Thymus (tissue), 11 donors: Measurements from ENCODE around the gene COX19. TPM values are rescaled to one million over a fixed set of nuclear protein-coding genes. Genes with fewer than 3 reads are reported as not detected.

Experiments
- DNase-seq, 9 donors: peaks; one replicate each; pipeline ENCODE4 v3.0.0-alpha.2; 2013; ENCODE audit warnings: low spot score in 9 of 9, low read depth in 6 of 9, missing footprints in 1 of 9
- H3K27ac ChIP-seq, 2 donors: one replicate each; pipeline ENCODE4 v1.5.1; 2013; ENCODE audit warnings: control low read depth in 1 of 2, low read depth in 1 of 2, low read length in 1 of 2, mild to moderate bottlenecking in 1 of 2, moderate library complexity in 1 of 2
- H3K27me3 ChIP-seq, 2 donors: one replicate each; pipeline ENCODE4 v1.5.1; 2013; ENCODE audit warnings: low read length in 1 of 2; ENCODE audit not compliant: control insufficient read depth in 2 of 2, insufficient read depth in 1 of 2
- H3K36me3 ChIP-seq, 2 donors: one replicate each; pipeline ENCODE4 v1.5.1; 2013; ENCODE audit warnings: low read length in 1 of 2, mild to moderate bottlenecking in 1 of 2, moderate library complexity in 1 of 2; ENCODE audit not compliant: control insufficient read depth in 2 of 2, insufficient read depth in 2 of 2
- H3K4me1 ChIP-seq, 2 donors: one replicate each; pipeline ENCODE4 v1.5.1; 2013; ENCODE audit warnings: low read length in 2 of 2; ENCODE audit not compliant: control insufficient read depth in 2 of 2, insufficient read depth in 2 of 2
- H3K4me3 ChIP-seq, 2 donors: one replicate each; pipeline ENCODE4 v1.5.1; 2013; ENCODE audit warnings: low read length in 2 of 2, control low read depth in 1 of 2, mild to moderate bottlenecking in 1 of 2
- H3K9me3 ChIP-seq, 2 donors: one replicate each; pipeline ENCODE4 v1.5.1; 2013; ENCODE audit warnings: low read length in 1 of 2, mild to moderate bottlenecking in 1 of 2; ENCODE audit not compliant: control insufficient read depth in 2 of 2, insufficient read depth in 1 of 2
- WGBS: extraction: QIAGEN DNeasy Blood & Tissue Kit; methylation state at CpG from one replicate; pipeline ENCODE4 v1.1.7; 2013; 5-methylcytosine and 5-hydroxymethylcytosine counted together
- polyA plus RNA-seq: library from polyadenylated mRNA; stranded (reverse); fragments of 200-250 nt; gene quantifications from one replicate; pipeline ENCODE4 v1.2.3, GENCODE V29; 2013
- total RNA-seq: library from RNA; stranded (reverse); fragments of 120-200 nt; gene quantifications from one replicate; pipeline ENCODE4 v1.2.4, GENCODE V29; 2013
- donor health status: healthy.

Gene COX19
- total and polyA plus RNA-seq, 2 donors = 6.9 to 11.6 TPM

DNA sequence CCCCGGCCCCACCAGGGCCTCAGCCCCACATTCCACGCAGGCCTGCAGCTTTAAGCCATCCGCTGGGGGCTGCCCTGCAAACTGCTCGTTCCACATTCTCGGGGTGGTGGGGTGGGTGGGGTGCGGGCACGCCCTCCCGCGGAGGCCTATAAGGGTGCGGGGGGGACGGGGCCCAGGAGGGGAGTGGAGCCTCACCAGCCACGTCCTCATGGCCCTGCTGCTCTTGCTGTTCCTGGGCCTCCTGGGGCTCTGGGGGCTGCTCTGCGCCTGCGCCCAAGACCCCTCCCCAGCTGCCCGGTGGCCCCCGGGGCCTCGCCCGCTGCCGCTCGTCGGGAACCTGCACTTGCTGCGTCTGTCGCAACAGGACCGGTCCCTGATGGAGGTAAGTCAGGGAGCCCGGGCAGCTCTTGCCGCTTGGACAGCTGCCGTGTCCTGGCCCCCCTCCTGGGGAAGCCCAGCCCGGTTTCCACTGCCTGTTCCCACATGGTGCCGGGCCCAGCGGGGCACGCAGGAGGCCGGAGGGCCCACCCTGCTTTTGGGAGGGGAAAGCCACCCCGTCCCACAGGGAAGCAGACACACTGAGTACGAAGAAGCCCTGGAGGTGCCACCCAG lies 7.8 kb upstream of the COX19 start, which contains the start of gene CYP2W1:
Gene CYP2W1, plus strand, starts transcription at position 178 of the 612 bp plus-strand sequence. Its CDS starts 31 bp downstream, at position 209.
- no peak for DNase-seq
- Histone ChIP-seq H3K27ac (no peak within 1 kb of the TSS), H3K27me3 (peaks cover 0 to 28% of the 10 kb centered on the region in 2 donors)

DNA sequence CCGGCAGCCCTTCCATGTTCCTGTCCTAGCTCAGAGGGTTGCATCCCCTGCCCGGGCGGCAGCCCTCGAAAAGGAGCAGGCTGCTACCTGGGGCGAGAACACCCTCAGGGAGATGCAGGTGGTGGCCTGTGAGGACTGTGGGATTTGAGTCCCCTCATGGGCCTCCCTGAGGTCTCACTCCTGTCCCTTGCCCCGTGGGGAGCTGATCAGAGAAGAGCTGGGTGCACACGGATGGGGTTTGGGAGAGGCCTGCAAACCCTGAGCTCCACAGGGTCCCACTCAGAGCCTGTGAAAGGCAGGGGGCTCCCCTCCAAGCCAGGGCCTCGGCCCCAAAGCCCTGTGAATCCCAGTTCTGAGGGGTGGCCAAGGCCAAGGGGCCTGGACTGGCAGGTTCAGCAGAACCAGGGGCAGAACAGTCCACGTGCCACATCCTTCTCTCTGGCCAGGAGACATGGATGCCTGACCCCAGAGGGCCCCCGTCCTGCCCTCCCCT lies 7.2 kb upstream of the COX19 start:
- no peaks in the 10 kb centered on the region for H3K4me1 ChIP-seq
- H3K9me3 ChIP-seq = no peaks in the 10 kb centered on the region
- WGBS = 83% methylated on average over 10 of the region's 10 CpGs
- no peak overlapping the region for H3K4me3 ChIP-seq
- DNase-seq = no peak
- no peak overlapping the region for H3K27ac ChIP-seq
- H3K27me3 ChIP-seq = peaks cover 0 to 22% of the 10 kb centered on the region in 2 donors
- H3K36me3 ChIP-seq = no peaks in the 10 kb centered on the region

More for the DNA sequence above, 7.8 kb upstream of the COX19 start, which contains the start of gene CYP2W1:
- H3K36me3 ChIP-seq = no peaks in the 10 kb centered on the region
- H3K4me3 ChIP-seq = no peak within 1 kb of the TSS
- no peaks in the 10 kb centered on the region for H3K9me3 ChIP-seq
- WGBS = 89% methylated on average over 34 of the region's 34 CpGs
- no peaks in the 10 kb centered on the region for H3K4me1 ChIP-seq

DNA sequence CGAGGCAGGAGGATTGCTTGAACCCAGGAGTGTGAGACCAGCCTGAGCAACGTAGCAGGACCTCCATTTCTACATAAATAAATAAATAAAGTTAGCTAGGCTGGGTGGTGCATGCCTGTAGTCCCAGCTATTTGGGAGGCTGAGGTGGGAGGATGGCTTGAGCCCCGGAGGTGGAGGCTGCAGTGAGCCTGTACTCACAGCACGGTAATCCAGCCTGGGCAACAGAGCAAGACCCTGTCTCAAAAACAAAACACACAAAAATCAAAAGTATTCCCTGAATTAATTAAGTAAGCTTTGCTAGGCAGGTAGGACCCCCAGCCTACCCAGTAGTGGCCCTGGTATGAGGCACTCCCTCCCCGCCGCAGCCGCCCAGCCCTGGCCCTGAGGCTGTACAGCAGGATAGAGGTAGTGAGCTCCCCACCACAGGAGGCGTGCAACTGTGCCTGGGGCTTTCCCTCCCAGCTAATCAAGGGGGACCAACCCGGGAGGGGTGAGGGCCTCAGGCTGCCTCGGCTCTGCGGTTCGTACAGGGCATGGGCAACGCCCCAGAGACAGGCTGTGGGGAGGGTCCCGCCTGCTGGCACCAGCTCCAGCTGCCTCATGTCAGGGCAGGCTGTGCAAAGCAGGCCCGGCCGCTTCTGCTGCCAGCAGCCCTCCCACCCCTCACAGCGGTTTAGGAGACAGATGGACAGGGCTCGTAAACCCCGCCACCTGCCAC lies 6.6 kb upstream of the COX19 start:
- WGBS = 91% methylated on average over 19 of the region's 19 CpGs
- DNase-seq = no peak
- Histone ChIP-seq H3K9me3 (no peaks in the 10 kb centered on the region), H3K27ac (no peak overlapping the region), H3K4me3 (no peak overlapping the region), H3K36me3 (no peaks in the 10 kb centered on the region), H3K27me3 (peaks cover 0 to 16% of the 10 kb centered on the region in 2 donors), H3K4me1 (peaks cover 0 to 2% of the 10 kb centered on the region in 2 donors)

- WGBS = 84% methylated on average over 15 of the region's 15 CpGs
- Histone ChIP-seq H3K36me3 (no peaks in the 10 kb centered on the region), H3K4me1 (peaks cover 0 to 9% of the 10 kb centered on the region in 2 donors), H3K4me3 (no peak overlapping the region), H3K27ac (no peak overlapping the region), H3K9me3 (no peaks in the 10 kb centered on the region), H3K27me3 (no peaks in the 10 kb centered on the region)
- DNase-seq = no peak
Observed at GRCh38 chr7:979886-980571, 4.7 kb upstream of the COX19 start.

DNA sequence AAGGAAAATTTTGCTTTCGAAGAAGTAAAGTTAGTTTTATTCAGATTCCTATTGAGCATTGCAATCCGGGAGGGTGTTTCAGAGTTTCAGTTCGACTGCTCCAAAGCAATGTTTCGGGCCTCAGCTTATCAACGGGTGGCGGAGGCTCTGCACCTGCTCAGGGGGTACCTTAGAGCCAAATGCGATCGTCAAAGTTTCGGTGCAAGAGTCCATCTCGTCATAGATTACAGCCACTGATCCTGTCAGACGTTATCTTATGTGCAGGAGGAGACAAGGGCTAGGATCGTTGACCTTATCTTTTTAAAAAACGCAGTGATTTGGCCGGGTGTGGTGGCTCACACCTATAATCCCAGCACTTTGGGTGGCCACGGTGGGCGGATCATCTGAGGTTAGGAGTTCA lies 3.8 kb upstream of the COX19 start:
- DNase-seq = no peak
- WGBS = 92% methylated on average over 16 of the region's 16 CpGs
- no peak overlapping the region for H3K4me3 ChIP-seq

DNA sequence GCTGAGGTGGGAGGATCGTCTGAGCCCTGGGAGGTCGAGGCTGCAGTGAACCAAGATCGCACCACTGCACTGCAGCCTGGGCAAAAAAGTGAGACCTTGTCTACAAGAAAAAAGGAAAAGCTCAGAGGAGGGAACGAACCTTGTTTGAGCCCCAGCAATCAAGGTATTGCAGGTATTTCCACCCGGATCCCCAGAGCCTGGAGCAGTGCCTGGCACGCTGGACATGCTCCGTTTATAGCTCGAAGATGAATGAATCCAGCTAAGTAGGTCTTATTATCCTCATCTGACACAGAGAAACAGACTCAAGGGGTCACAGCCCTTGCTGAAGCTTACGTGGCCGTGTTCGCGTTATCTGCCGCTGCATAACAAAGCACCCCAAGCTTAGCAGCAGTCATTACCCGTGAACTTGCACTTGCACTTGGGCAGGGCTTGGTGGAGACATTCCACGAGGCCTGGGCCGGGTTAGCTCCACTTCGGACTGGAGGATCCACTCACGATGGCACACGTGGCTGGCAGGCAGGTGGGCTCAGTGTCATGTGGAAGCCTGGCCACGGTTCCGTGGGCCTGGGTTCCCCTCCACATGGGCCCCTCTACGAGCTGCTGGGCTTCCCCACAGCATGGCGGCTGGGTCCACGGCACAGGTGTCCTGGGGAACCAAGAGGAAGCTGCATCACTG lies 3.2 kb upstream of the COX19 start:
- 94% methylated on average over 24 of the region's 24 CpGs for WGBS
- H3K4me3 ChIP-seq = no peak overlapping the region
- H3K27ac ChIP-seq = no peak overlapping the region
- no peak for DNase-seq
- no peaks in the 10 kb centered on the region for H3K36me3 ChIP-seq
- peaks cover 6 to 17% of the 10 kb centered on the region in 2 donors for H3K4me1 ChIP-seq
- no peaks in the 10 kb centered on the region for H3K9me3 ChIP-seq
- no peaks in the 10 kb centered on the region for H3K27me3 ChIP-seq

More for the DNA sequence above, 3.8 kb upstream of the COX19 start:
- H3K9me3 ChIP-seq = no peaks in the 10 kb centered on the region
- no peak overlapping the region for H3K27ac ChIP-seq
- H3K36me3 ChIP-seq = no peaks in the 10 kb centered on the region
- no peaks in the 10 kb centered on the region for H3K27me3 ChIP-seq
- peaks cover 3 to 14% of the 10 kb centered on the region in 2 donors for H3K4me1 ChIP-seq

- DNase-seq = no peak
- no peaks in the 10 kb centered on the region for H3K9me3 ChIP-seq
- H3K4me1 ChIP-seq = peaks cover 6 to 21% of the 10 kb centered on the region in 2 donors
- WGBS = 93% methylated on average over 7 of the region's 7 CpGs
- no peak overlapping the region for H3K4me3 ChIP-seq
- no peak overlapping the region for H3K27ac ChIP-seq
- peaks cover 0 to 4% of the 10 kb centered on the region in 2 donors for H3K36me3 ChIP-seq
- H3K27me3 ChIP-seq = no peaks in the 10 kb centered on the region
Observed at GRCh38 chr7:978049-978346, 2.6 kb upstream of the COX19 start.

DNA sequence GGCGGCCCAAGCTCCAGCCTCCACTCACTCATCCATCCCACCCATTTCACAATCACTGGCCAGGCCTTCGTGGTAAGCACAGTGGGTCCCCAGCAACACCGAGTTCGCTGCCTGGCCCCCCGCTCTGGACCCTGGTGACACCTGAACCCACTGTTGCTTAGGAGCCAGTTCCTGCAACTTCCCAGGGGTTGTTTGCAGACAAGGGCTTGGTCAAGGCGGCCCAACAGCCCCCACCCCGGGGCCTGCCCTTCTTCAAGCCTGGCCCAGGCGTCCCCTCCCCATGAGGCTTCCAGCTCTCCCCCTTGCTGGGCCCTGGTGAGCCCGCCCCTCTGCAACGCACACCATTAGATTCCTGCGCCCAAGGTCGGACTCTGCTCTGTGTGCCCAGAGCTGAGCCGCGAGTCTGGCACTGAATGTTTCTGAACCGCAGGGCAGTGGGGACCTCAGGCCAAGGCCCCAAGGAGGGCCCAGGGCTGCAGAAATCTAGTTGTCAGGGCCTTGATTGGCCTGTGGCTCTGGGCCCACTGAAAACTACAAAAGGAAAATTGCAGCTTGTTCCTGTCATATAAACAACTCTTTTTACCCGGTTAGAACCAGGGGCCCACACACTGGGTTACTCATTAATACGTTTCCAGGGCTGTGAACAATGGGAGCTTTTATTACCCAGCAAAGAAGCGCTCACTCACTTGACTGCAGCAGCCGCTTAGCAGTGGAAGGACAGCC lies 2.1 kb upstream of the COX19 start:
- Histone ChIP-seq H3K4me3 (no peak overlapping the region), H3K27me3 (no peaks in the 10 kb centered on the region), H3K4me1 (peaks cover 6 to 21% of the 10 kb centered on the region in 2 donors), H3K9me3 (no peaks in the 10 kb centered on the region), H3K36me3 (peaks cover 4 to 8% of the 10 kb centered on the region in 2 donors), H3K27ac (no peak overlapping the region)
- 92% methylated on average over 19 of the region's 19 CpGs for WGBS
- DNase-seq = no peak
